IMR-90 (cell line): ENCODE data around the gene HINT3. TPM values are rescaled to one million over a fixed set of nuclear protein-coding genes. Genes with fewer than 3 reads are reported as not detected.

Experiments
- ATAC-seq: fragments of 200-7000 bp; cut with Tn5 transposase; 2 replicates; pipeline ENCODE4 v1.9.1; 2020; ENCODE audit warnings: low read depth, mild to moderate bottlenecking, moderate library complexity
- BruUV-seq: library from RNA; stranded (reverse); fragments of 400-500 nt; replicated peaks from 2 replicates; lab custom pipeline; 2021; lab: Mats Ljungman, UMichigan
- CTCF ChIA-PET: fragments of 300-600 bp; formaldehyde crosslinking; extraction: SDS; loops from one replicate; lab custom pipeline; 2021; ENCODE audit warnings: antibody characterized with exemption; lab: Yijun Ruan, JAX
- POLR2A ChIA-PET: fragments of 300-600 bp; sonication (Branson Sonifier 250); formaldehyde crosslinking; loops from one replicate; lab custom pipeline; 2022; ENCODE audit warnings: antibody characterized with exemption; ENCODE audit not compliant: unreplicated experiment; lab: Charles Lee
- DNase-seq: peaks from one replicate; pipeline ENCODE4 v3.0.0; 2013
- H2AFZ ChIP-seq: replicated peaks from 2 replicates; pipeline ENCODE3; 2013; ENCODE audit warnings: low read length, mild to moderate bottlenecking; ENCODE audit not compliant: poor library complexity
- H2AK5ac ChIP-seq: 2 replicates; pipeline ENCODE4 v1.6.1; 2013; ENCODE audit warnings: low read depth, low read length, inconsistent platforms
- H2AK9ac ChIP-seq: replicated peaks from 2 replicates; pipeline ENCODE3; 2013; ENCODE audit warnings: mild to moderate bottlenecking, low read depth, low read length, moderate library complexity; ENCODE audit not compliant: poor library complexity
- H2BK120ac ChIP-seq: 2 replicates; pipeline ENCODE4 v1.6.1; 2013; ENCODE audit warnings: low read depth, low read length, inconsistent platforms
- H2BK15ac ChIP-seq: 3 replicates; pipeline ENCODE4 v1.6.1; 2013; ENCODE audit warnings: low read depth, low read length, inconsistent platforms
- H2BK20ac ChIP-seq: 2 replicates; pipeline ENCODE4 v1.6.1; 2013; ENCODE audit warnings: low read depth, mild to moderate bottlenecking, inconsistent platforms, low read length, moderate library complexity
- H2BK5ac ChIP-seq: 2 replicates; pipeline ENCODE4 v1.6.1; 2013; ENCODE audit warnings: mild to moderate bottlenecking, low read depth, low read length, inconsistent platforms; ENCODE audit not compliant: poor library complexity, severe bottlenecking
- H3K14ac ChIP-seq: replicated peaks from 2 replicates; pipeline ENCODE4 v1.6.1; 2013; ENCODE audit warnings: low read depth, low read length, inconsistent platforms
- H3K18ac ChIP-seq: 2 replicates; pipeline ENCODE4 v1.6.1; 2013; ENCODE audit warnings: low read depth, low read length, control low read depth
- H3K23ac ChIP-seq: 2 replicates; pipeline ENCODE4 v1.6.1; 2013; ENCODE audit warnings: low read depth, low read length, inconsistent platforms
- H3K27ac ChIP-seq: 2 replicates; pipeline ENCODE4 v1.5.1; 2013; ENCODE audit warnings: mild to moderate bottlenecking, control low read depth, low read length; ENCODE audit not compliant: insufficient read depth
- H3K27me3 ChIP-seq: 2 replicates; pipeline ENCODE4 v1.6.1; 2013; ENCODE audit warnings: low read length; ENCODE audit not compliant: control insufficient read depth, insufficient read depth
- H3K36me3 ChIP-seq: 2 replicates; pipeline ENCODE4 v1.6.1; 2013; ENCODE audit warnings: low read length, mixed read lengths; ENCODE audit not compliant: control insufficient read depth, insufficient read depth
- H3K4ac ChIP-seq: 2 replicates; pipeline ENCODE4 v1.6.1; 2013; ENCODE audit warnings: low read depth, low read length, inconsistent platforms
- H3K4me1 ChIP-seq: 2 replicates; pipeline ENCODE4 v1.6.1; 2013; ENCODE audit warnings: low read length, mixed read lengths; ENCODE audit not compliant: control insufficient read depth, insufficient read depth
- H3K4me2 ChIP-seq: 2 replicates; pipeline ENCODE4 v1.6.1; 2013; ENCODE audit warnings: low read depth, mild to moderate bottlenecking, control low read depth, low read length, moderate library complexity
- H3K4me3 ChIP-seq: 2 replicates; pipeline ENCODE4 v1.5.1; 2013; ENCODE audit warnings: low read depth, mild to moderate bottlenecking, control low read depth, low read length, moderate library complexity; ENCODE audit not compliant: insufficient read depth
- H3K56ac ChIP-seq: 2 replicates; pipeline ENCODE4 v1.6.1; 2013; ENCODE audit warnings: low read length, inconsistent platforms; ENCODE audit not compliant: insufficient read depth; ENCODE audit errors: extremely low read depth
- H3K79me1 ChIP-seq, 2 experiments: 2 replicates each; pipeline ENCODE4 v1.6.1; 2013; ENCODE audit warnings: low read length in 2 of 2, inconsistent platforms in 1 of 2, low read depth in 1 of 2
- H3K9ac ChIP-seq: 2 replicates; pipeline ENCODE4 v1.6.1; 2013; ENCODE audit warnings: low read depth, low read length, control low read depth
- H3K9me1 ChIP-seq: 2 replicates; pipeline ENCODE4 v1.6.1; 2013; ENCODE audit warnings: low read length, inconsistent platforms; ENCODE audit not compliant: insufficient read depth
- H3K9me3 ChIP-seq: 2 replicates; pipeline ENCODE4 v1.6.1; 2013; ENCODE audit warnings: low read length; ENCODE audit not compliant: control insufficient read depth, insufficient read depth
- H4K20me1 ChIP-seq: 2 replicates; pipeline ENCODE4 v1.6.1; 2013; ENCODE audit warnings: low read length, inconsistent platforms; ENCODE audit not compliant: insufficient read depth
- H4K5ac ChIP-seq: 2 replicates; pipeline ENCODE4 v1.6.1; 2013; ENCODE audit warnings: mild to moderate bottlenecking, low read depth, low read length, control low read depth
- H4K8ac ChIP-seq, 2 experiments: 2 replicates each; pipeline ENCODE4 v1.6.1; 2013; ENCODE audit warnings: low read depth in 2 of 2, low read length in 2 of 2, control low read depth in 1 of 2, inconsistent platforms in 1 of 2
- H4K91ac ChIP-seq: 2 replicates; pipeline ENCODE4 v1.6.1; 2013; ENCODE audit warnings: low read depth, low read length, inconsistent platforms; ENCODE audit not compliant: insufficient read depth
- BHLHE40 ChIP-seq: fragments of 150-350 bp; IDR thresholded peaks from 2 replicates; pipeline ENCODE4 v1.6.1; 2016; ENCODE audit warnings: mild to moderate bottlenecking, low read depth, low read length
- CEBPB ChIP-seq: IDR thresholded peaks from 2 replicates; pipeline ENCODE4 v1.6.1; 2012; ENCODE audit warnings: low read depth, low read length, improper control_type of control experiment
- CHD1 ChIP-seq: IDR thresholded peaks from 2 replicates; pipeline ENCODE4 v1.6.1; 2012; ENCODE audit warnings: low read depth, low read length, improper control_type of control experiment
- FOS ChIP-seq: fragments of 150-350 bp; IDR thresholded peaks from 2 replicates; pipeline ENCODE4 v1.6.1; 2016; ENCODE audit warnings: low read depth, low read length
- MAFK ChIP-seq: IDR thresholded peaks from 2 replicates; pipeline ENCODE4 v1.6.1; 2012; ENCODE audit warnings: low read depth, low read length, improper control_type of control experiment
- MAZ ChIP-seq: IDR thresholded peaks from 2 replicates; pipeline ENCODE4 v1.6.1; 2012; ENCODE audit warnings: low read depth, mild to moderate bottlenecking, low read length, improper control_type of control experiment, moderate library complexity, borderline replicate concordance
- MXI1 ChIP-seq: IDR thresholded peaks from 2 replicates; pipeline ENCODE4 v1.6.1; 2012; ENCODE audit warnings: low read depth, mild to moderate bottlenecking, low read length, moderate library complexity, borderline replicate concordance
- NFE2L2 ChIP-seq: fragments of 150-350 bp; IDR thresholded peaks from 2 replicates; pipeline ENCODE4 v1.6.1; 2016; ENCODE audit warnings: low read depth, mild to moderate bottlenecking, low read length
- POLR2A ChIP-seq: IDR thresholded peaks from 2 replicates; pipeline ENCODE4 v1.6.1; 2012; ENCODE audit warnings: mild to moderate bottlenecking, low read depth, low read length
- RAD21 ChIP-seq: IDR thresholded peaks from 2 replicates; pipeline ENCODE4 v1.6.1; 2012; ENCODE audit warnings: low read length, improper control_type of control experiment
- RCOR1 ChIP-seq: IDR thresholded peaks from 2 replicates; pipeline ENCODE4 v1.6.1; 2012; ENCODE audit warnings: mild to moderate bottlenecking, low read length, improper control_type of control experiment; ENCODE audit not compliant: insufficient replicate concordance
- RFX5 ChIP-seq: IDR thresholded peaks from 2 replicates; pipeline ENCODE4 v1.8.0; 2012; ENCODE audit warnings: low read depth, mild to moderate bottlenecking, low read length, moderate library complexity
- SMC3 ChIP-seq: fragments of 150-350 bp; IDR thresholded peaks from 2 replicates; pipeline ENCODE4 v1.6.1; 2016; ENCODE audit warnings: low read depth, mild to moderate bottlenecking, antibody characterized with exemption, low read length, moderate library complexity
- USF2 ChIP-seq: fragments of 150-350 bp; IDR thresholded peaks from 2 replicates; pipeline ENCODE4 v1.6.1; 2017; ENCODE audit warnings: mild to moderate bottlenecking, antibody characterized with exemption, low read length, low read depth
- WGBS, 2 experiments: methylation state at CpG; one replicate each; pipeline versions ENCODE4 v1.1.5 to v1.1.7; 2013; ENCODE audit warnings: missing lambda C conversion rate in 2 of 2; ENCODE audit not compliant: insufficient read length in 1 of 2; ENCODE audit errors: extremely low coverage in 2 of 2; 5-methylcytosine and 5-hydroxymethylcytosine counted together
- dilution Hi-C: fragments of 300-500 bp; cut with HindIII; formaldehyde crosslinking; loops from one replicate; pipeline ENCODE4 v1.14.3; 2018; ENCODE audit warnings: low sequenced_read_pairs; ENCODE audit not compliant: unreplicated experiment
- in situ Hi-C: fragments of 300-500 bp; cut with MboI; formaldehyde crosslinking; loops from 3 replicates; pipeline ENCODE4 v1.14.3; 2019; ENCODE audit warnings: low sequenced_read_pairs, inconsistent platforms, mixed read lengths
- intact Hi-C: fragments of 100-400 bp; cut with micrococcal nuclease; formaldehyde crosslinking; loops from 2 replicates; pipeline ENCODE4 v1.10.0; 2022
- polyA plus RNA-seq, 3 experiments: library from polyadenylated mRNA; depleted of rRNA; stranded (reverse); fragments of >200 nt; gene quantifications; 2 replicates each; pipeline ENCODE4 v1.2.3, GENCODE V29; 2012; ENCODE audit warnings: low replicate concordance in 1 of 3
- total RNA-seq: library from RNA; depleted of rRNA; stranded (reverse); fragments of >200 nt; gene quantifications from 2 replicates; pipeline ENCODE4 v1.2.3, GENCODE V29; 2012
- TF ChIP-seq, protein P1 (sequence below): fragments of 150-350 bp; IDR thresholded peaks from 2 replicates; pipeline ENCODE4 v1.6.1; 2016; ENCODE audit warnings: low read depth, mild to moderate bottlenecking, low read length, moderate library complexity, borderline replicate concordance
- TF ChIP-seq, protein P2 (sequence below): conservative IDR thresholded peaks from 2 replicates; pipeline ENCODE4 v1.5.1; 2012; ENCODE audit warnings: mild to moderate bottlenecking, low read depth, low read length, improper control_type of control experiment

The HINT3 gene
- total and polyA plus RNA-seq, 2 of the 4 experiments (the other 2 are of a cell fraction), result 3.4 to 6.5 TPM

DNA sequence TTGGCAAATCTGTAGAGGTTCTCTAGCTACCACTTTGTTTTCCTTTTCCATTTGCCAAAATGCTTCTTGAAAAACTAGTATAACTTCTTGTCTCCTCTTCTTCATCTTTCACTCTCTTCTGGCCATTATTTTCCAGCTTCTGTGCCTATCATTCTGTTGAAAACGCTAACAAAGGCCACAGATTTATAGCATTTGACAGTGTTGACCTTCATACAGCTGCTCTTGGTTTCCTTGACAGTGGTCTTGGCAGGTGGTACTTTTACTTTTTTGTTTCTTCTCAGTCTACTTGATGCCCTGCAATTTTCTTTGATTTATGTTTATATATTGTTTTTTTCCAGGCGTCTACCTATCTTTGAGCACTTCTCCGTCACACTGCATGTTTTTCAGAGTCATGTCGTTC is 53.5 kb downstream of the HINT3 start:
- ChIA-PET POLR2A (no interaction called here), CTCF (interaction anchor here (0.6 kb wide), 1 partner anchor 151 kb away, joined by 3 read pairs; no protein-coding TSS in a partner anchor)
- H3K27ac ChIP-seq, result no peak overlapping the region
- in situ Hi-C loops, result loop anchor here (25.0 kb wide), 1 partner anchor 652 kb away; no protein-coding TSS in a partner anchor
- dilution Hi-C loops, result no loop called here
- no TSS peak for BruUV-seq
- H4K8ac ChIP-seq, result no peak overlapping the region
- no peak overlapping the region for H4K5ac ChIP-seq
- H2BK5ac ChIP-seq, result no peak overlapping the region
- H3K79me1 ChIP-seq, result no peaks in the 10 kb centered on the region; a peak in 1 of 4 replicates
- H2AFZ ChIP-seq, result no peak overlapping the region
- no peak for ATAC-seq
- no peak overlapping the region for H3K14ac ChIP-seq
- no peak overlapping the region for H2BK15ac ChIP-seq
- no peaks in the 10 kb centered on the region for H3K9me3 ChIP-seq
- H3K23ac ChIP-seq, result no peak overlapping the region
- no peak for DNase-seq
- no peaks in the 10 kb centered on the region for H4K20me1 ChIP-seq
- H2BK20ac ChIP-seq, result no peak overlapping the region
- no peak overlapping the region for H2BK120ac ChIP-seq
- no peak overlapping the region for H3K4me3 ChIP-seq
- peaks cover 17% of the 10 kb centered on the region for H3K36me3 ChIP-seq
- H3K4me2 ChIP-seq, result no peak overlapping the region
- H3K4me1 ChIP-seq, result no peaks in the 10 kb centered on the region
- no peaks in the 10 kb centered on the region for H3K27me3 ChIP-seq
- no peak overlapping the region for H2AK9ac ChIP-seq
- H3K9me1 ChIP-seq, result no peaks in the 10 kb centered on the region
- no peak overlapping the region for H3K4ac ChIP-seq
- no peak overlapping the region for H3K18ac ChIP-seq
- WGBS, 2 experiments, result no CpG with 5 or more reads among the region's 4 CpGs
- TF ChIP-seq POLR2A (no peak), MXI1 (no peak), RAD21 (no peak), NFE2L2 (no peak), RCOR1 (no peak), MAZ (no peak), SMC3 (no peak), RFX5 (no peak), CHD1 (no peak), BHLHE40 (no peak), MAFK (no peak), CEBPB (no peak), FOS (no peak), USF2 (no peak)
- TF ChIP-seq, protein P1, sequence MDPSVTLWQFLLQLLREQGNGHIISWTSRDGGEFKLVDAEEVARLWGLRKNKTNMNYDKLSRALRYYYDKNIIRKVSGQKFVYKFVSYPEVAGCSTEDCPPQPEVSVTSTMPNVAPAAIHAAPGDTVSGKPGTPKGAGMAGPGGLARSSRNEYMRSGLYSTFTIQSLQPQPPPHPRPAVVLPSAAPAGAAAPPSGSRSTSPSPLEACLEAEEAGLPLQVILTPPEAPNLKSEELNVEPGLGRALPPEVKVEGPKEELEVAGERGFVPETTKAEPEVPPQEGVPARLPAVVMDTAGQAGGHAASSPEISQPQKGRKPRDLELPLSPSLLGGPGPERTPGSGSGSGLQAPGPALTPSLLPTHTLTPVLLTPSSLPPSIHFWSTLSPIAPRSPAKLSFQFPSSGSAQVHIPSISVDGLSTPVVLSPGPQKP, result no peak
- TF ChIP-seq, protein P2, sequence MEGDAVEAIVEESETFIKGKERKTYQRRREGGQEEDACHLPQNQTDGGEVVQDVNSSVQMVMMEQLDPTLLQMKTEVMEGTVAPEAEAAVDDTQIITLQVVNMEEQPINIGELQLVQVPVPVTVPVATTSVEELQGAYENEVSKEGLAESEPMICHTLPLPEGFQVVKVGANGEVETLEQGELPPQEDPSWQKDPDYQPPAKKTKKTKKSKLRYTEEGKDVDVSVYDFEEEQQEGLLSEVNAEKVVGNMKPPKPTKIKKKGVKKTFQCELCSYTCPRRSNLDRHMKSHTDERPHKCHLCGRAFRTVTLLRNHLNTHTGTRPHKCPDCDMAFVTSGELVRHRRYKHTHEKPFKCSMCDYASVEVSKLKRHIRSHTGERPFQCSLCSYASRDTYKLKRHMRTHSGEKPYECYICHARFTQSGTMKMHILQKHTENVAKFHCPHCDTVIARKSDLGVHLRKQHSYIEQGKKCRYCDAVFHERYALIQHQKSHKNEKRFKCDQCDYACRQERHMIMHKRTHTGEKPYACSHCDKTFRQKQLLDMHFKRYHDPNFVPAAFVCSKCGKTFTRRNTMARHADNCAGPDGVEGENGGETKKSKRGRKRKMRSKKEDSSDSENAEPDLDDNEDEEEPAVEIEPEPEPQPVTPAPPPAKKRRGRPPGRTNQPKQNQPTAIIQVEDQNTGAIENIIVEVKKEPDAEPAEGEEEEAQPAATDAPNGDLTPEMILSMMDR, result no peak
- H4K91ac ChIP-seq, result no peak overlapping the region
- intact Hi-C loops, result no loop called here
- no peak overlapping the region for H2AK5ac ChIP-seq
- no peak overlapping the region for H3K56ac ChIP-seq
- no peak overlapping the region for H3K9ac ChIP-seq
